ENCODE results near the gene JAK1.

Gene JAK1

DNA sequence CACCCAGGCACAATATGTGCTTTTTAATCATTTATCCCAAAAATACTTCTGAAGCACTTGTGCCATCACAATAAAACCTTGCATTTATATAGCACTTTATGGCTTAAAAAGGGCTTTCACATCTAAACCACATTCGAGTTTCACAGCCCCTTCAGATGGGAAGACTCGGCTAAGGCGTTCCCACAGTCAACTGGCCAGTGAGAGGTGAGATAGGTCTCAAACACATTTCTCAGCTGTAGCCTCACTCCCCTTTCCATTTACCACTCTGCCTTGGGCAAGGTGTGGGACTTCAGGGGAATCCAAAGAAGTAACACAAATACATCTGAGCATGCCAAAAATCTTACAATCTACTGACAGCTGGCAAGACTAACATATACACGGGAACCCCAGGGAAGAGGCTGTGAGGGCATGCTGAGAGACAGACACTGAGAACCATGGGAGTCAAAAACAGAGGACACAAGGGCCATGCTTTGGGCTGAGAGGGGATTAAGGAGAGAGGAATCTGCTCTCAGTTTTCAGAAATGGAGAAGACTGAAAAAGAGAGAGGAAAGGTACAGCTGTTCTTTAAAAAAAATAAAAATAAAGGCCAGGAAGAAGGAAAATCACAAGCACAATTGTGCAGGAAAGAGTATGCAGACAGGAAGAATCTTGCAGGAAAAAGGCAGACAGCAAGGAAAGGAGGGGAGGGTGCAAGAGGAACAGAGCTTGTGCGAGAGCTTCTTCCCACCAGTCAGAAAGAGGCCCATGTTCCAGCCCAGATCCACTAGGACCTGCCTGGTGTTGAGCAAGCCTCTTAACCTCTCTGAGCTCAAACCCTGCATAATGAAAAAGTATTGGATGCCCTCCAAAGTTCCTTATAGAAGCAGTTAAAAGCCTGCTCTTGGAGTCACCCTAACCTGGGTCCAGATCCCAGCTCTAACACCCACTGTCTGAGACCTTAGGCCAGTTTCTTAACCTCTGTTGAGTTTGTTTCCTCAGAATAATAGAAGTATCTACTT lies 73.5 kb downstream of the JAK1 start:
- no peak for DNase-seq (ENCODE audit: low read depth)

DNA sequence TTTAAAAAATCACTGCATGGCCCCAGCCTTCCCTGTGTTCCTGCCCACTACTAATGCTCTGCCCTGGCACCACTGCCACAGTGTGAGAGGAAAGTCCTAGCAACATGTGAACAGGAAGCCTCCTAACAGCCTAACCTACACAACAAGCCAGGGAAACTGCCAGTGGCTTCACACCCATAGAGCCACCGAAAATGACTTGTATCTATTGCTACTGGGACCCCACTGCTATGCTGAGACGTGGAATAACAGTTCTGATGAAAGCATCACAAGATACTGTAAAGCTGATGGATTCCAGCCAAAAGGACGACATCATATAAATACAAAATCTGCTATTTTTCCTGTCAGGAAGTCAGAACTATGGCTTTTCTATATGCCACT lies 74.9 kb downstream of the JAK1 start:
- no peak for DNase-seq (ENCODE audit: low read depth)

DNA sequence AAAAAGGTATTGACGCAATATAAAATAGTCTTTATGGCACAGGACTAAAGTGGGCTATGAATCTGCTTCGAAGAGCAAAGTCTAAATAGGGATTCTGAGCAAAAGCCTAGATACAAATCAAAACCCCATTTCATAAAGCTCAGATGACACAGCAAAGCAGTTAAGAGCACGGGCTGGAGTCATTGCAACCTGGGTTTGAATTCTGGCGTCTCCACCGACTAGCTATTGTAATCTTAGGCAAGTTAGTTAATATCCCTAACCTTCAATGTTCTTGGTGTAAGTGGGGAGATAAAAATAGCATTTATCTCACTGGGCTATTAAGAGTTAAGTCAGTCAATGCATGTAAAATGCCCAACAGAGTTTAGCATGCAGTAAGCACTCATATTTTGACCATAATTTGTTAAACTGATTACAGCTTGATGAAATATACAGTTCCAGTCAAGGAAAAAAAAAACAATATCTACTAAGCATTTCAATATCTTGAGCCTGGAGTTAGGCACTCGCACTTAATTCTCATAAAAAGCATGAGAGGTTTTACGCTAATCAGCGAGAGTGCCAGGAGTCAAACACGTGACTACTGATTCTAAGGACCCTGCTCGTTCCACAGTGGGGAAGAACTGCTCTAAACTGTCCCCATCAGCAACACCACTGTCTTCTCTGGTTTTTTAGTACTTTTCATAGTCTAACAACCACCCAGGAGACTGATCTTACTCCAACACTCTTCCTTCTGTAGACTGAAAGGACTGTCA lies 75.5 kb downstream of the JAK1 start:
- DNase-seq (ENCODE audit: low read depth): no peak

DNA sequence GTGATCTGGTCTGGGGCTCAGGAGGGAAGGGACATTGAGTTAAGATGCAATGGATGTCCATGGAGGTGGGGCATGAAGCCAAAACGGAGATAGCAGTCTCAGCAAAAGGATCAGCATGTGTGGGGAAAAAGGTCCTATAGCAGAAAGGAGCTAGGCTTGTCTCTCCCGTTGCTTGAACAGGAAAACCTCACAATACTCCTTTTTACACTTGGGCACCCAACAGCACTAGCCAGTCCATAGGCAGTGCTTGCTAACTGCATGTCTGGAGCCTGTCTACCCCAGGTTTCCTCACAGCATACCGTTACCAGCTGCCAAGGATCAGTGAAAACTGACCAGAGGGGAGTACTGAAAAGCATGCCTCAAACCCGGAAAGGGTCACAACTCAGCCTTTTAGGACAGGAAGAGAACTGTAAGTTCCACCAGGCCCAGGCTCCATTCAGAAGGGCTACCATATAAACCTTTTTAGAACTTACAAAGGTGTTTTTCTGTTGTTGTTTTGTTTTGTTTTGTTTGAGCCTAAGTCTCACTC lies 78.6 kb downstream of the JAK1 start:
- no peak for DNase-seq (ENCODE audit: low read depth)

DNA sequence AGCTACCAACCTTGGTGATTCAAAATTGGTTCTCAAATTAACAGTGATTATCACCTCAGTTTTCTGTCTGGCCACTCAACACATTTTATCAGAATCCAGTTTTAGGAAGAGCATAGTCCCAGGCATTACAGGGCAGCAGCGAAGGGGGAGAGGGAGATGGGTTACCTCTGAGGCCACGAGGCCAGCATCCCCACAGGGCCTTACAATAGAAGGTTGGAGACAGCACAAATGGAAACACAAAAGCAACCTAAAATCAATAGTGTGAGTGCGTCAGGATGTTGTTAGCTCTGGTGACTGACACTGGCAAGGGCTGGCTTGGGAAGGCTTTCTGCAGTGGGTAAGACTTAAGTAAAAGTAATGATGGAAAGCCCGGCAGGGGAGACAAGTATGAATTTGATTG lies 79.5 kb downstream of the JAK1 start:
- no peak for DNase-seq (ENCODE audit: low read depth)

DNA sequence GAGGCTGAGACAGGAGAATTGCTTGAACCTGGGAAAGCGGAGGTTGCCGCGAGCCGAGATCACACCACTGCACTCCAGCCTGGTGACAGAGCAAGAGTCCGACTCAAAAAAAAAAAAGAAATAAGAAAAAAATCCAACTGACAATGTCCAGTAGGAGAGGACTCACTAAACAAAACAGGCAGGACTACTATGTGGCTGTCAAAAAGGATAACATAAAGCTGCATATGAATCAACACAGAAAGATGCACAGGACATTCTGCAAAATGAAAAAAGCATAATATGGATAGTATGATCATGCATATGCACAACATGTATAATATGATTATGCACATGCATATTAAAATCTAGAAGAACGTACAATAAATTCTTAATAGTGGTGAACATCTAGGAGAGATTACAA lies 80.7 kb downstream of the JAK1 start:
- DNase-seq (ENCODE audit: low read depth): no peak

DNA sequence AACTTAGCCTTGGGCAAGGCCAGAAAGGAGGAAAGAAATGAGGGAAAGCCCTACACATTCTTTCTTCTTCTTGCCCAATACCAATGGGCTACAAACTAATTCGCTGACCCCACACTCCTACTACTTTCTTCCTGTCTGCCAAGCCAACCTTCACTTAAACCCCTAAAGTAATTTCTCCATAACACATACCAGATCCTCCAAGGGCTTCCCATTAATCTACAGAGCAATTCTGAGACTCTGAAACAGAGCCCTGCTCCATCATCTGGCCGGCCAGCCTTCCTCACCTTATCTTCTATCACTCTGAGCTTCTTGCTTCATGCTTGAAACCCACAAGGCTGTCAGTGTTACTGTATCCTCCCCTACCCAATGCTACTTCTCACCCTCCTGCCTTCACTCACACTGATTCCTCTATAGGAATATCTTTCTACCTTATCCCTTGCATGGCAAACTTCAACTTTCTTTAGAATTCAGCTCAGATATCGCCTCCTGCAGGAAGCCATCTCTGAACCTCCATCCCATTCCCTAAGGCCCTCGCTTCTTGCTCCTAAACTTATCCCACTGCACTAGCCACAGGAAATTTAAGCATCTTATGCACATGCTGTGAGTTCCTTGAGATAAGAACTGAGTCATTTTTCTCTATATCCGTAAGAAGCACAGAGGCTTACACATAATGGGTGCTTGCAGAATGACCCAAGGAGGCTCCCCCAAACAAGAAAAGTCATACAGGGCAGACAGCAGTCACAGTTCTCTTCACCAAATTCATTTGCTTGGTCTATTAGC lies 81.9 kb downstream of the JAK1 start:
- no peak for DNase-seq (ENCODE audit: low read depth)

DNA sequence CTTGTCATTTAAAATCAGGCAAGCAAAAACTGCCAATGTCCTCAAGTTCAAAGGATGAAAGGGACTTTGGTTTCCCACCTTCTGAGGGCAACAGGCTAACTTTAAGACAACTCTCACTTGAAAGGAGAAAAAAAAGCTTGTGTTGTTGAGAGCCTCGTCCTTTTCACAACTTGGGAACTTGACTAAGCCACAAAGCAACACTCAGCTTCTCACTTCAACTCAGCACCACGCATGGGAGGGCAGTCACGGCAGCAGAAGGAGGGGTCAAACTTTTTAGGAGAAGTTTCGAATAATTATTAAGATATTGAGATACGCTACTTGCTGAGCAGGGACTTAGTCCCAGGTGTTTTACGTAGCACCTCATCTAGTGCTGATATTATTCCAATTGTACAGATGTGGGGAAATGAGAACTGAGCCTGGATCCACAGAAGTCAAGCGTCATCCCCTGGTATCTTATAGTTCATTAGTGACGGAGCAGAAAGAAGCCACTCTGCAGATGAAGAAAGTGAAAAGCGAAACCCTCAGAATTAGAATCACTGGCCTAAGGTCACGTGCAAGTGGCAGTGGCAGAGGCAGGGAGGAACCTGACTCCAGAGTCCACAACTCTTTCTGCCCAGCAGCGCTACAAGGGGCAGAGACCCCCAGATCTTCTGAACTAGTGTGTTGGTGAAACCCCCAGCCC lies 83.6 kb downstream of the JAK1 start:
- DNase-seq (ENCODE audit: low read depth): no peak

DNA sequence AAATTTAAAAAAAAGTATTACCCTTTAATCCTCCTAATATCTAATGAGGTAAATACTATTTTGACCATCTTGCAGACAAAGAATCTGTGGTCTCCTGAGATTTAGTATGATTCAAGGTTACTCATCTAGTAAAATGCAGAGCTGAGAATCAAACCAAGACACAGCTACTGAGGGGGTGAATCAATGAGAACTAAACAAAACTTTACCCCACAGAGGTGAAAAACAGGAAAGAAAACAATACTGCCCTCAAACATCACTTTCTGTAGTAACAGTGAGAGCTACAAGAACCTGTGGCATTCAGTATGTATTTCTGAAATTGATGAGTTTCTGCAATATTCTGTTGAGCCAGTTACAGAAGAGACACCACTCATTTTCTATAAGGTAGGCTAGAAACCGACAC lies 85.1 kb downstream of the JAK1 start:
- no peak for DNase-seq (ENCODE audit: low read depth)

DNA sequence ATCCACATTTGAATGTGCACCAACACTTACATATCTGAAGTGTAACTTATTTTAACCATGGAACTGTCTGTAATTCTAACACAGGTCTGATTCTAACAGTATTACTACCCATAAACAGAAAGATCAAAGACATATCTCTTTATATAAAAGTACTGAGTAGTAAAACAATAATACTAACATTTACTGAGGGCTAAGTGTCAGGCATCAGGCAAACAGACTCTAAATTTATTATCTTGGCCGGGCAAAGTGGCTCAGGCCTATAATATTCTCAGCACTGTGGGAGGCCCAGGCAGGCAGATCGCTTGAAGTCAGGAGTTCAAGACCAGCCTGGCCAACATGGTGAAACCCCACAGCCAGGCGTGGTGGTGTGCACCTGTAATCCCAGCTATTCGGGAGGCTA lies 85.9 kb downstream of the JAK1 start:
- DNase-seq (ENCODE audit: low read depth): no peak

DNA sequence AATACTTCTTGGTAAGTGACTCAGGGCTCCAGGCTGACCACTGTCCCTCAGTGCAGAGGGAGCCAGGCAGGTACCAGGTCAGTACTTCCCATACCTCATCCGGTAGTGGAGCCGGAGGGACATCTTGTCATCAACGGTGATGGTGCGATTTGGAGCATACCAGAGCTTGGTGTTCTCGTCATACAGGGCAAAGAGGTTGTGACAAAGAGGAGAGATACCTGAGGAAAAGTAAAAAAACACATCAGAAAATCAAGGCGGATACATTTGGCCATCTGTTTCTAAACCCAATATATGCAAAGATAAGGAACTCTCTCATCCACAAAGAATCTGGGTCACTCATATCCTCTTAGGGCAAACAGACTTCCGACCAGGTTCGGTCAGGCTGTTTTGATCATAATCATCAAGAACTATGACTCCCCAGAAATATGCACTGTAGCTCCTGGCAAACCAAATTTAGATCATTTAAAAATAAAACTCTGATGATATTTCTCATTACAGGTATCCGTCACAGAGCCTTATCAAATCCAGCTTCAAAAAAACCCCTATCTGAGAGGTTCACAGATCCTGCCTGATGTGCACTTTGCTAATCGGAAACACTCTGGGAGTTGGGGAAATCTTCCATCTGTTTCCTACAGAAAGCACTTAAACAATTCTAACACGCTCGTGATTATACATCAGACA lies 87.3 kb downstream of the JAK1 start:
- no peak for DNase-seq (ENCODE audit: low read depth)

DNA sequence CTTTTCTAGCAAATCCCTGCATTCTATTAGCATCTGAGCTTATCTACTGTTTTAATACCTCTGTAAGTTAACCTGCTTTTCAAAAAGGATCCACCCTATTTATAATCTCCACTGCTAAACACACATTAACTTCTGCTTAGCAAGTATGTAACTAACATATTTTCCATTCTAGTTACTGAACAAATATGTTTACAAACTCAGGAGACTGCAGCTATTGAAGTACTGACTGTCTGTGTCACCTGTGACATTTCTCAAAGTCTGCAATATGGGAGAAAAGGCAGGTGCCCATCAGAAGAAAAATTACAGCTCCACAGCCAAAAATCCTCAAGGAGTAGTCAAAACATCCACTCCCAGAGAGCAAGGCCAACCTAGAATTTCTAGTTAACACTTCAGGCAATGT lies 88.3 kb downstream of the JAK1 start:
- DNase-seq (ENCODE audit: low read depth): no peak

DNA sequence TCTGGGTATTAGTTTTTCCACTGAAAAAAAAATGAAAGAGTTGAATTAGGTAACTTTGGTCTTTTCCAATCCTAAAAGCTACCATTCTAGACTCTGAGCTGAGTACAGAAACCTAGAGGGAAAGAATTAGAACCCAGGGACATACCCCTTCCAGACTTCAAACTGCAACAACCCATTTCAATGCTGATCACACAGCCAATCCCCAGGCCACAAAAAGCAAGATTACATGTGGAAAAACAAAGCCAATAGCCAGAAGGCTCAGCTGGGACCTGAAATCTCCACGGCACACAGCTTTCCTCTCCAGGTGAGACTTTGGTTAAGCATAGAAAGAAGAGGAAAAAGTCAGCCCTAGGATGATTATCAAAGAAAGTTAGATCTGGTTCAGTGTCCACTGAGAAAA lies 88.8 kb downstream of the JAK1 start:
- no peak for DNase-seq (ENCODE audit: low read depth)

DNA sequence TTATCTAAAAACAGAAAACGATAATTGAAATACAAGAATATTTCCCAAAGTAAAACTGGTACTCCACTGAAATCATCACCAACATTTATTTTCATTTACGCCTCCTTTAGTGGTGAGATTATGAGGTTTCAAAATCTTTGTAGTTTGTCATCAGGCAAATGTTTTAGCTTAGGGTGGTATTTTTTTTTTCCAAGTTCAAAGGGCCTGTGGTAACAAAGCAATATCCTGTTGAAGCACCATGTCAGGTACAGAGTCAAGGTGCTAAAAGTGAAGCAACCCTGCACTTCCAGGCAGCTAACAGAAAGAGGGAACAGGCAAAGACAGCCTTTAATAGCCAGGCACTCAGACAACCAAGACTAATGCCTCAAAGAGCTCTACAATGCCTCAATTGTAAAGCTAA lies 89.2 kb downstream of the JAK1 start:
- no peak for DNase-seq (ENCODE audit: low read depth)

DNA sequence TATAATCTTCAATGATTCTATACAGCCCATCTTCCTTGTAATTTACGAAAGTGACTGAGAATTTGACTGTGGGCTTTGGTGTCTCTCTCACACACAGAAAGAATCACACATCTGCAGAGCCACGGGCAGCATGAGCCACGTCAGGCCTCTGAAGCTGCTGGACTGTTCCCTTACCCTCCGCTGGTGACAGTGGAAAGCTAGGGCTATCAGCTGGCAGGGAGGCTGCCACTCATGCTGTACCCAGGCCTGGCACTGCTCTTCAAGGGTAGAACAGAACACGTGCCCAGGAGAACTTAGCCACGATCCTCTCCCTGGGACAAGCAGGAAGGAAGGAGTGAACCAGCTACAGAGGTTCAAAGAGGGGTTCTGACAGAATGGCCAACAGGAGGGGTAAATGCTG lies 90.7 kb downstream of the JAK1 start:
- DNase-seq (ENCODE audit: low read depth): no peak

DNA sequence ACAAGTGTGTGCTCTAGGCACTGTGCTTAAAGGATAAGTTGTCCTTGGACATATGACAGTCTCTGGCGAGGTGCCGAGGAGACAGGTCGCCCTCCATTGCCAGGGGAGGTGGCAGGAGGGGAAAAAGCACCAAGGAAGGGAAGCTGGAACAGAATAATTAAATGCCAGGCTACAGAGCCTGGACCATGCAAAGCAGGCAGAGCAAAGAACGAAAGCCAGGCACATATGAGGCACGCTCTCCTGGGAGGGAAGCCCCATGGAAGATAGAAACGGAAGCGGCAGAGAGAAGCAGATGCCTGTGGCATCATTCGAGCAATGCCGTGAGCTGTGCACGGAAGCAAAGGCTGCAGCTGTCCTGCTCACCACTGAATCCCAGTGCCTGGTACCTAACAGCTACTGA lies 91.2 kb downstream of the JAK1 start:
- no peak for DNase-seq (ENCODE audit: low read depth)

DNA sequence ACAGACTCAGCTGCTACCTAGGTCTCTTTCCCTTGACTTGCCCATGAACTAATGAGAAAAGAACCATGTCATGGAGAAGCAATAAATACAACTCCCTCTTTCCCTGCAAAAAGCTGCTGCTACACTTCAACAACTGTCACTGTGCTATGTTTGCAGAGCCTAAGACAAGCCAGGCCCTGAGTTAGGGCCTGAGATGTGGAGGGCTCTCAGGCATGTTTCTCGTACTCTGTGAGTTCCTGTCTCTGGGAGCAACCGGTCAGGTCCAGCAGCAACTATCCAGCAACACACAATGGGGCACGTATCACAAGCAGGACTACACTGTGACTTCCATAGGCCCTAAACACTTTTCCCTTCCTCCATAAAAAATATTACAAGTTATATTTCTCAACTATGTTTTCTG lies 91.7 kb downstream of the JAK1 start:
- DNase-seq (ENCODE audit: low read depth): no peak

DNA sequence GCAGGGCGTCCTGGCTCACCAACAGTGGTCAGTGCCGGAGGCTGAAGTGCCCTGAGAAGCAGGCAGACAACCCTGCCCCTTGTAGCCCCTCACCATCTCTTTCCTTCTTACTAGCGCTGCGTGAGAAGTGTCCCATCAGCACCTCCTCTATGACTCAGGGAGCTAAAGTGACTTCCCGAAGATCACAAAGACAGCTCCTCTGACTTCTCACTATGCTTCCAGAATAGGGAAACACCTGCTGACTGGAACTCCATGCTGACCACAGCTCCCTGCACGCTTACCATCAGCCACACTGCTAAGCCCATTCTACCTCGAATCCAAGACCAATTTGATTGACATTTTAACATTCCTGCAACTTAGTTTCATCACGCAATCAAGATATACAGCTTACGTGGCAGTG lies 92.8 kb downstream of the JAK1 start:
- DNase-seq (ENCODE audit: low read depth): no peak

DNA sequence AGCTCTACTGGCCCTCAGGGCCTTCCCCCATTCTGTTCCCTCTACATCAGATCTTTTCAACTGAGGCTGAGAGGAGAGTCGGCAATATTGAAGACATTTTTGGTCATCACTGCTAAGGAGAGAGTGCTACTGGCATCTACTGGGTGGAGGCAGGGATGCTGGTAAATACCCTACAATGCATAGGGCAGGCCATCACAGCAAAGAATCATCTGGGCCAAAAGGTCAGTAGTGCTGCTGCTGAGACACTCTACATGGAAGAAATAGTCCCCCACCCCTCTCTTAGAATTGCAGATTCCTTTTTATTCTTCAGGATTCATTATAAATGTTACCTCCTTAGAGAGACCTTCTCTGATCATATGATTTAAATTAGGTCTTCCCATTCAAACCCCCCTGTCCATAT lies 94.3 kb downstream of the JAK1 start:
- DNase-seq (ENCODE audit: low read depth): no peak

DNA sequence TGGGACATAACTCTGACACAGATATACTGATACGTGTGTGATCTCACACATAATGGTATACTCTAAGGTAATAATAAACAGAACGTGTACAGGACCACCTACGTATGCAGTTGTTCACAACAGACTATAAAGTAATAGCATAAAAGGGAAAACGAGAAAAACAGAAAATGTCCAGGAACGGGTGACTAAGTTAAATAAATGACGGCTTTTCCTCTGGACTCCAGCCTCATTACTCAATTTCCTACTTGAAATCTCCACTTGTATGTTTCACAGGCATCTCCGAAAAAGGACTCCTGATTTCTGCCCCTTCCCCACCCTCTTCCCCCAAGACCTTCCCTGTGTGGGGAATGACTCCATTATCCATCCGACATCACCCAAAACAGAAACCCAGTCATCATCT lies 95.1 kb downstream of the JAK1 start:
- no peak for DNase-seq (ENCODE audit: low read depth)

DNA sequence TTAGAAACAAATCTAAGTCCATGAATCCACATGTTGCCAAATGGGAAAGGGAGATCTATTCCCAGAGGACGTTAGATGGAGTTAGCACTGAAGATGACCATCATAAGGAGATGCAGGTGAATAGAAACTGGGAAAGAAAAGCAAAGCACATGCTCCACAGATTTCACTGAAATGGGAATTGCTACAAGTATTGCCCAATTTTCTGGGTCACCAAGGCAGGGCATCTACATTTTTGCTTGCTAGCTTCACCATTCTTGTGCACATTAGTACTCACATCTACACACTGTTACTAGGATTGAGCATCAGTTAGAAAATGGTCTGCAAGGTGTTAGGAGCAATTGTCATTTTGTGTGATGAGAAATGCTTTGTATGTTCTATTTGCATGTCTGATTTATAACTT lies 99.1 kb downstream of the JAK1 start:
- DNase-seq (ENCODE audit: low read depth): no peak

All from activated T-cell treated with anti-CD3 and anti-CD28 coated beads for 48 hours (primary cell).